Measurements from ENCODE around the gene SIK3. TPM values are rescaled to one million over a fixed set of nuclear protein-coding genes. Genes with fewer than 3 reads are reported as not detected.
"Not testable (repeated sequence)": the region's sequence is repeated elsewhere in the genome, so short reads cannot be mapped to it uniquely, and the experiment has no call there.

SIK3 gene
- polyA plus RNA-seq, 6 donors from 2014 or later: 27.7 to 52.1 (median 35.6) TPM

- Mint-ChIP-seq H3K36me3 (no peaks in the 10 kb centered on the region), H3K9me3 (no peaks in the 10 kb centered on the region), H3K4me1 (no peaks in the 10 kb centered on the region), H3K4me3 (peak overlapping the region in 1 of 8 donors; percentile 9), H3K27me3 (peaks cover 0 to 11% (median 0%) of the 10 kb centered on the region in 3 donors), H3K27ac (peak overlapping the region in 3 of 6 donors; percentile 25 to 70 (median 29))
- ATAC-seq (ENCODE audit: low read depth in 2 of 2) (no peak), DNase-seq (no peak)
Measured at GRCh38 chr11:117127171-117127901, 29.1 kb upstream of the SIK3 start.

- Mint-ChIP-seq H3K4me1 (no peaks in the 10 kb centered on the region), H3K27ac (peak overlapping the region in 1 of 6 donors; percentile 33), H3K4me3 (no peak overlapping the region), H3K27me3 (peaks cover 0 to 11% (median 0%) of the 10 kb centered on the region in 3 donors), H3K9me3 (no peaks in the 10 kb centered on the region), H3K36me3 (no peaks in the 10 kb centered on the region)
- no peak for ATAC-seq (ENCODE audit: low read depth in 2 of 2)
- DNase-seq: no peak
Measured at GRCh38 chr11:117126223-117126965, 28.2 kb upstream of the SIK3 start.

- Mint-ChIP-seq H3K9me3 (no peaks in the 10 kb centered on the region), H3K4me1 (no peaks in the 10 kb centered on the region), H3K27me3 (peaks cover 0 to 11% (median 0%) of the 10 kb centered on the region in 3 donors), H3K36me3 (no peaks in the 10 kb centered on the region), H3K27ac (no peak overlapping the region), H3K4me3 (no peak overlapping the region)
- no peak for DNase-seq
- ATAC-seq (ENCODE audit: low read depth in 2 of 2): no peak
Measured at GRCh38 chr11:117122556-117122955, 24.3 kb upstream of the SIK3 start.

- ATAC-seq (ENCODE audit: low read depth in 2 of 2) (no peak), DNase-seq (no peak)
- no peaks in the 10 kb centered on the region for H3K36me3 Mint-ChIP-seq
- no peak overlapping the region for H3K4me3 Mint-ChIP-seq
- no peaks in the 10 kb centered on the region for H3K9me3 Mint-ChIP-seq
- H3K27ac Mint-ChIP-seq: no peak overlapping the region
- H3K4me1 Mint-ChIP-seq: no peaks in the 10 kb centered on the region
- H3K27me3 Mint-ChIP-seq: peaks cover 0 to 11% (median 0%) of the 10 kb centered on the region in 3 donors
Measured at GRCh38 chr11:117121176-117121575, 22.9 kb upstream of the SIK3 start.

GRCh38 chr11:117117681-117118080 lies 19.5 kb upstream of the SIK3 start:
- Mint-ChIP-seq H3K36me3 (no peaks in the 10 kb centered on the region), H3K9me3 (no peaks in the 10 kb centered on the region), H3K4me1 (no peaks in the 10 kb centered on the region), H3K4me3 (no peak overlapping the region), H3K27me3 (no peaks in the 10 kb centered on the region), H3K27ac (peak overlapping the region in 1 of 6 donors; percentile 29)
- ATAC-seq (ENCODE audit: low read depth in 2 of 2) (no peak), DNase-seq (no peak)

GRCh38 chr11:117112939-117113338 lies 14.7 kb upstream of the SIK3 start:
- H3K27me3 Mint-ChIP-seq: not testable (repeated sequence)

GRCh38 chr11:117112497-117112896 lies 14.3 kb upstream of the SIK3 start:
- peak overlapping the region in 1 of 8 donors; percentile 40 for H3K4me3 Mint-ChIP-seq
- H3K27ac Mint-ChIP-seq: peak overlapping the region in 2 of 6 donors; percentile 60 to 88
- H3K4me1 Mint-ChIP-seq; H3K36me3 Mint-ChIP-seq; H3K27me3 Mint-ChIP-seq; DNase-seq; ATAC-seq (ENCODE audit: low read depth in 2 of 2); H3K9me3 Mint-ChIP-seq: not testable (repeated sequence)

More at GRCh38 chr11:117112939-117113338, 14.7 kb upstream of the SIK3 start:
- H3K9me3 Mint-ChIP-seq; ATAC-seq (ENCODE audit: low read depth in 2 of 2); H3K4me3 Mint-ChIP-seq; DNase-seq; H3K36me3 Mint-ChIP-seq; H3K27ac Mint-ChIP-seq; H3K4me1 Mint-ChIP-seq: not testable (repeated sequence)

- Mint-ChIP-seq H3K4me1 (peaks cover 0 to 4% (median 4%) of the 10 kb centered on the region in 3 donors), H3K27me3 (no peaks in the 10 kb centered on the region), H3K27ac (no peak overlapping the region), H3K36me3 (no peaks in the 10 kb centered on the region), H3K4me3 (no peak overlapping the region), H3K9me3 (no peaks in the 10 kb centered on the region)
- DNase-seq (no peak), ATAC-seq (ENCODE audit: low read depth in 2 of 2) (no peak)
Measured at GRCh38 chr11:117110294-117110950, 12.2 kb upstream of the SIK3 start.

- Mint-ChIP-seq H3K9me3 (no peaks in the 10 kb centered on the region), H3K4me1 (peaks cover 0 to 4% (median 4%) of the 10 kb centered on the region in 3 donors), H3K36me3 (no peaks in the 10 kb centered on the region), H3K4me3 (no peak overlapping the region), H3K27me3 (no peaks in the 10 kb centered on the region), H3K27ac (no peak overlapping the region)
- DNase-seq (no peak), ATAC-seq (ENCODE audit: low read depth in 2 of 2) (no peak)
Measured at GRCh38 chr11:117107701-117108590, 9.7 kb upstream of the SIK3 start.

- DNase-seq (no peak), ATAC-seq (ENCODE audit: low read depth in 2 of 2) (no peak)
- Mint-ChIP-seq H3K4me1 (peaks cover 31 to 34% (median 33%) of the 10 kb centered on the region in 3 donors), H3K27ac (peak overlapping the region; percentile 10 to 99 (median 82)), H3K9me3 (no peaks in the 10 kb centered on the region), H3K36me3 (no peaks in the 10 kb centered on the region), H3K27me3 (no peaks in the 10 kb centered on the region), H3K4me3 (peak overlapping the region in 2 of 8 donors; percentile 29 to 96)
Measured at GRCh38 chr11:117100556-117100955, 2.3 kb upstream of the SIK3 start.

GRCh38 chr11:117099696-117100095 lies 1.5 kb upstream of the SIK3 start:
- DNase-seq (no peak), ATAC-seq (ENCODE audit: low read depth in 2 of 2) (no peak)
- H3K27me3 Mint-ChIP-seq: no peaks in the 10 kb centered on the region
- peak overlapping the region in 7 of 8 donors; percentile 42 to 96 (median 91) for H3K4me3 Mint-ChIP-seq
- H3K9me3 Mint-ChIP-seq: no peaks in the 10 kb centered on the region
- no peaks in the 10 kb centered on the region for H3K36me3 Mint-ChIP-seq
- peak overlapping the region; percentile 99 to 100 (median 100) for H3K27ac Mint-ChIP-seq
- peaks cover 40 to 42% (median 41%) of the 10 kb centered on the region in 3 donors for H3K4me1 Mint-ChIP-seq

GRCh38 chr11:117097389-117098268 lies 599 bp downstream of the SIK3 start:
- Mint-ChIP-seq H3K4me3 (peak overlapping the region; percentile 88 to 99 (median 97)), H3K27ac (peak overlapping the region; percentile 98 to 99 (median 98)), H3K9me3 (no peaks in the 10 kb centered on the region), H3K36me3 (peaks cover 3 to 6% of the 10 kb centered on the region in 2 donors), H3K27me3 (no peaks in the 10 kb centered on the region), H3K4me1 (peaks cover 56 to 62% (median 60%) of the 10 kb centered on the region in 3 donors)
- DNase-seq (peak; percentile 39), ATAC-seq (ENCODE audit: low read depth in 2 of 2) (peak; percentile 17 to 20)
